ENCODE measurements around the gene GSDMA.

Gene GSDMA

GRCh38 chr17:40023590-40024292 is 60.9 kb downstream of the GSDMA start:
- DNase-seq: no peak

GRCh38 chr17:40024901-40025300 is 62.1 kb downstream of the GSDMA start:
- DNase-seq: no peak

GRCh38 chr17:40025559-40025958 is 62.8 kb downstream of the GSDMA start:
- no peak for DNase-seq

- peak; percentile 77 for DNase-seq
These were observed 63.4 kb downstream of the GSDMA start for GRCh38 chr17:40025991-40026815.

GRCh38 chr17:40026816-40027613 is 64.2 kb downstream of the GSDMA start:
- DNase-seq: peak; percentile 85

Data from CD4-positive, alpha-beta T cell treated with Interleukin-17A for 4 hours (primary cell).